ENCODE measurements around the gene CCND3.

CCND3 gene

GRCh38 chr6:41920921-41921711 lies 20.5 kb downstream of the CCND3 start, which contains the start of the genes BYSL and MED20:
TSS of gene BYSL (plus strand) at chr6:41921499. CDS start at chr6:41921563, 64 bp downstream.
TSS of gene MED20 (minus strand) at chr6:41921139. CDS start at chr6:41921018, 121 bp downstream.
- DNase-seq = peak; percentile 98

GRCh38 chr6:41917528-41917927 lies 24.1 kb downstream of the CCND3 start:
- no peak for DNase-seq

- DNase-seq = no peak
These were observed 26.6 kb downstream of the CCND3 start for GRCh38 chr6:41914869-41915530.

GRCh38 chr6:41914343-41914742 lies 27.3 kb downstream of the CCND3 start:
- no peak for DNase-seq

GRCh38 chr6:41909727-41910126 lies 31.9 kb downstream of the CCND3 start:
- DNase-seq = no peak

- DNase-seq = peak; percentile 62
These were observed 39.6 kb downstream of the CCND3 start for GRCh38 chr6:41901882-41902519.

GRCh38 chr6:41900861-41901260 lies 40.7 kb downstream of the CCND3 start:
- no peak for DNase-seq

- no peak for DNase-seq
These were observed 45.3 kb downstream of the CCND3 start for GRCh38 chr6:41896281-41896680.

- DNase-seq = peak; percentile 96
These were observed 46.0 kb downstream of the CCND3 start, which contains the start of gene USP49 for GRCh38 chr6:41895300-41896233. TSS of gene USP49 (minus strand) at chr6:41895375. CDS start at chr6:41806983, 88,392 bp downstream.

- no peak for DNase-seq
These were observed 47.0 kb downstream of the CCND3 start for GRCh38 chr6:41894366-41895299.

- DNase-seq = no peak
These were observed 48.6 kb downstream of the CCND3 start for GRCh38 chr6:41892921-41893564.

- DNase-seq = no peak
These were observed 54.3 kb downstream of the CCND3 start for GRCh38 chr6:41887331-41887751.

- DNase-seq = no peak
These were observed 55.7 kb downstream of the CCND3 start for GRCh38 chr6:41885930-41886329.

- DNase-seq = no peak
These were observed 56.7 kb downstream of the CCND3 start for GRCh38 chr6:41884957-41885356.

Measured in stimulated activated CD8-positive, alpha-beta memory T cell treated with anti-CD3 and anti-CD28 coated beads, Interleukin-4, amount 100 ng/mL, for 48 hours (primary cell).